Activated T-cell treated with anti-CD3 and anti-CD28 coated beads, Interleukin-2, amount 50 U/mL, for 72 hours (primary cell): ENCODE results near the gene FGA. TPM values are rescaled to one million over a fixed set of nuclear protein-coding genes. Genes with fewer than 3 reads are reported as not detected.

Source experiments
- ATAC-seq, 2 donors: fragments of 150-1000 bp; cut with Tn5 transposase; replicated peaks in 1 of 2; 2 replicates each; pipeline ENCODE4 v1.10.0; 2021; ENCODE audit warnings: moderate library complexity in 2 of 2, mild to moderate bottlenecking in 1 of 2
- DNase-seq, 2 donors: peaks; one replicate each; pipeline ENCODE4 v3.0.0; 2021 to 2022; ENCODE audit warnings: mixed read lengths in 1 of 2
- H3K27ac Mint-ChIP-seq: one replicate; pipeline ENCODE4 v1.8.0; 2022; ENCODE audit warnings: mild to moderate bottlenecking, moderate library complexity, mixed read lengths
- H3K27me3 Mint-ChIP-seq: one replicate; pipeline ENCODE4 v1.8.0; 2022; ENCODE audit warnings: low read depth, mixed read lengths
- H3K36me3 Mint-ChIP-seq, 2 donors: one replicate each; pipeline ENCODE4 v1.8.0; 2022; ENCODE audit warnings: mixed read lengths in 2 of 2, mild to moderate bottlenecking in 1 of 2; ENCODE audit not compliant: insufficient read depth in 2 of 2
- H3K4me1 Mint-ChIP-seq: one replicate; pipeline ENCODE4 v1.8.0; 2022; ENCODE audit warnings: low read depth, mixed read lengths
- H3K4me3 Mint-ChIP-seq, 2 donors: one replicate each; pipeline ENCODE4 v1.8.0; 2022; ENCODE audit warnings: mild to moderate bottlenecking in 2 of 2, mixed read lengths in 2 of 2, moderate library complexity in 2 of 2
- H3K9me3 Mint-ChIP-seq, 2 donors: one replicate each; pipeline ENCODE4 v1.8.0; 2022; ENCODE audit warnings: mixed read lengths in 2 of 2
- total RNA-seq, 2 donors: library from RNA; stranded (reverse); gene quantifications; one replicate each; pipeline ENCODE4 v1.2.3, GENCODE V29; 2022

The FGA gene
- total RNA-seq, 2 donors from 2014 or later: not detected

GRCh38 chr4:154616287-154616686, 25.7 kb upstream of the FGA start:
- H3K27me3 Mint-ChIP-seq: no peaks in the 10 kb centered on the region
- DNase-seq (no peak), ATAC-seq (no peak)
- H3K4me3 Mint-ChIP-seq: no peak overlapping the region
- no peaks in the 10 kb centered on the region for H3K9me3 Mint-ChIP-seq
- no peaks in the 10 kb centered on the region for H3K36me3 Mint-ChIP-seq
- H3K4me1 Mint-ChIP-seq: peaks cover 12% of the 10 kb centered on the region
- no peak overlapping the region for H3K27ac Mint-ChIP-seq

- ATAC-seq: no peak
- H3K9me3 Mint-ChIP-seq: no peaks in the 10 kb centered on the region
- DNase-seq: no peak
- H3K27me3 Mint-ChIP-seq: no peaks in the 10 kb centered on the region
- no peak overlapping the region for H3K27ac Mint-ChIP-seq
- no peak overlapping the region for H3K4me3 Mint-ChIP-seq
- no peaks in the 10 kb centered on the region for H3K36me3 Mint-ChIP-seq
- H3K4me1 Mint-ChIP-seq: peaks cover 12% of the 10 kb centered on the region
These were observed 24.7 kb upstream of the FGA start for GRCh38 chr4:154615211-154615610.

GRCh38 chr4:154614306-154614705, 23.8 kb upstream of the FGA start:
- ATAC-seq: no peak
- no peak overlapping the region for H3K27ac Mint-ChIP-seq

GRCh38 chr4:154612472-154613414, 22.2 kb upstream of the FGA start, which contains the start of gene FGG:
TSS of gene FGG (minus strand) at chr4:154612656. CDS start at chr4:154612609, 47 bp downstream.
- ATAC-seq: no peak
- Mint-ChIP-seq H3K36me3 (no peaks in the 10 kb centered on the region), H3K4me1 (peaks cover 12% of the 10 kb centered on the region)

More at GRCh38 chr4:154614306-154614705, 23.8 kb upstream of the FGA start:
- no peaks in the 10 kb centered on the region for H3K36me3 Mint-ChIP-seq
- peaks cover 12% of the 10 kb centered on the region for H3K4me1 Mint-ChIP-seq
- no peaks in the 10 kb centered on the region for H3K27me3 Mint-ChIP-seq
- H3K9me3 Mint-ChIP-seq: no peaks in the 10 kb centered on the region
- no peak overlapping the region for H3K4me3 Mint-ChIP-seq
- DNase-seq: no peak

GRCh38 chr4:154611833-154612232, 21.3 kb upstream of the FGA start:
- DNase-seq (no peak), ATAC-seq (no peak)
- Mint-ChIP-seq H3K27ac (no peak overlapping the region), H3K9me3 (no peaks in the 10 kb centered on the region), H3K36me3 (no peaks in the 10 kb centered on the region), H3K4me1 (peaks cover 7% of the 10 kb centered on the region), H3K27me3 (peaks cover 6% of the 10 kb centered on the region), H3K4me3 (no peak overlapping the region)

More at GRCh38 chr4:154612472-154613414, 22.2 kb upstream of the FGA start, which contains the start of gene FGG:
- H3K4me3 Mint-ChIP-seq: no peak within 1 kb of the TSS
- H3K27me3 Mint-ChIP-seq: peaks cover 6% of the 10 kb centered on the region
- H3K27ac Mint-ChIP-seq: no peak within 1 kb of the TSS
- H3K9me3 Mint-ChIP-seq: no peaks in the 10 kb centered on the region
- DNase-seq: no peak

GRCh38 chr4:154610582-154610981, 20.0 kb upstream of the FGA start:
- H3K4me3 Mint-ChIP-seq: no peak overlapping the region
- DNase-seq (no peak), ATAC-seq (no peak)
- H3K36me3 Mint-ChIP-seq: no peaks in the 10 kb centered on the region
- H3K27me3 Mint-ChIP-seq: peaks cover 12% of the 10 kb centered on the region
- no peaks in the 10 kb centered on the region for H3K9me3 Mint-ChIP-seq
- H3K4me1 Mint-ChIP-seq: no peaks in the 10 kb centered on the region
- H3K27ac Mint-ChIP-seq: no peak overlapping the region

GRCh38 chr4:154609532-154609931, 19.0 kb upstream of the FGA start:
- no peaks in the 10 kb centered on the region for H3K4me1 Mint-ChIP-seq
- ATAC-seq (no peak), DNase-seq (no peak)
- H3K36me3 Mint-ChIP-seq: no peaks in the 10 kb centered on the region
- H3K4me3 Mint-ChIP-seq: no peak overlapping the region
- H3K27me3 Mint-ChIP-seq: peaks cover 12% of the 10 kb centered on the region
- H3K9me3 Mint-ChIP-seq: no peaks in the 10 kb centered on the region
- no peak overlapping the region for H3K27ac Mint-ChIP-seq

GRCh38 chr4:154608361-154609252, 18.1 kb upstream of the FGA start:
- ATAC-seq (no peak), DNase-seq (no peak)
- no peak overlapping the region for H3K4me3 Mint-ChIP-seq
- no peaks in the 10 kb centered on the region for H3K36me3 Mint-ChIP-seq
- no peaks in the 10 kb centered on the region for H3K4me1 Mint-ChIP-seq
- peaks cover 12% of the 10 kb centered on the region for H3K27me3 Mint-ChIP-seq
- no peaks in the 10 kb centered on the region for H3K9me3 Mint-ChIP-seq
- H3K27ac Mint-ChIP-seq: no peak overlapping the region

- H3K36me3 Mint-ChIP-seq: no peaks in the 10 kb centered on the region
- no peaks in the 10 kb centered on the region for H3K9me3 Mint-ChIP-seq
- ATAC-seq (no peak), DNase-seq (no peak)
- no peak overlapping the region for H3K4me3 Mint-ChIP-seq
- peaks cover 25% of the 10 kb centered on the region for H3K27me3 Mint-ChIP-seq
- H3K4me1 Mint-ChIP-seq: no peaks in the 10 kb centered on the region
- no peak overlapping the region for H3K27ac Mint-ChIP-seq
These were observed 16.5 kb upstream of the FGA start for GRCh38 chr4:154606728-154607723.

- no peak overlapping the region for H3K4me3 Mint-ChIP-seq
These were observed 14.2 kb upstream of the FGA start for GRCh38 chr4:154604696-154605200.

GRCh38 chr4:154603033-154603943, 12.7 kb upstream of the FGA start:
- no peak overlapping the region for H3K4me3 Mint-ChIP-seq
- no peaks in the 10 kb centered on the region for H3K9me3 Mint-ChIP-seq
- no peak overlapping the region for H3K27ac Mint-ChIP-seq
- ATAC-seq (no peak), DNase-seq (no peak)
- no peaks in the 10 kb centered on the region for H3K36me3 Mint-ChIP-seq
- peaks cover 30% of the 10 kb centered on the region for H3K27me3 Mint-ChIP-seq
- no peaks in the 10 kb centered on the region for H3K4me1 Mint-ChIP-seq

More at GRCh38 chr4:154604696-154605200, 14.2 kb upstream of the FGA start:
- Mint-ChIP-seq H3K36me3 (no peaks in the 10 kb centered on the region), H3K27me3 (peaks cover 35% of the 10 kb centered on the region), H3K9me3 (no peaks in the 10 kb centered on the region), H3K4me1 (no peaks in the 10 kb centered on the region), H3K27ac (no peak overlapping the region)
- no peak for ATAC-seq
- DNase-seq: no peak
